IPS-NIHi7 (cell line): ENCODE results near the gene AASS.
A peak's percentile ranks its signal among the peaks of the same experiment; 100 is the strongest.

Source experiments
- DNase-seq: peaks from one replicate; pipeline ENCODE4 v3.0.0; 2012; ENCODE audit warnings: mixed read lengths; ENCODE audit errors: extremely low spot score

The AASS gene

DNA sequence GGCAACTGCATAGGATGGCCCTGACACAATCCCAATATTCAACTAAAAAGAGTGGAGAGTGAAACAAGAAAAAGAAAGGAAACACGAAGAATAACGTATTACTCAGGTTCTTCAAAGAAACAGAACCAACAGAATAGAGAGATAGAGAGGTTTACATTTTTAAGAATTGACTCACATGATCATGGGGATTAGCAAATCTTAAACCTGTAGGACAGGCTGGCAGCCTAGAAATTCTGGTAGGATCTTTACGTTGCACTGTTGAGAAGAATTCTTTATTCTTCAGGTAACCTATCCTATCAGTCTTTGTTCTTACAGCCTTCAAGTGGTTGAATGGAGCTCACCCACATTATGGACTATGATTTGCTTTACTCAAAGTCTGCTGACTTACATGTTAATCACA is 103.9 kb downstream of the AASS start:
- DNase-seq = no peak

DNA sequence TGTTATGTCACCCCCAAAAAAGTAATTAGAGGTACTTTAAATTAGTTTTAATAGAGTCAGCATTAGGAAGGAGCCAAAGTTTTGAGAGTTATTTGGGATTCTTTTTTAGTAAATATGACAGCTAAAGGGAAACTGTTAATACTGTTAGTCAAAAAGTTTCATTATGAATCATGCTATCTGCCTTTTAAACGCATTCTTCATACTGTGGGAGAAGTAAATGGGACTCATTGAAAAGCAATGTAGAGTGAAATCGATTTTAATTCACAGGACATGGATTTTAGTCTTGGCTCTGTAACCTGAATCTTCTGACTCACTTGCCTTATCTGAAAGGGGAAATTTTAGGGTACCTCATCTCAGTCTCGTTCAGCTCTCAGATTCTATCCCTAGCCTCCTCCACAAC is 105.1 kb downstream of the AASS start:
- DNase-seq = no peak

DNA sequence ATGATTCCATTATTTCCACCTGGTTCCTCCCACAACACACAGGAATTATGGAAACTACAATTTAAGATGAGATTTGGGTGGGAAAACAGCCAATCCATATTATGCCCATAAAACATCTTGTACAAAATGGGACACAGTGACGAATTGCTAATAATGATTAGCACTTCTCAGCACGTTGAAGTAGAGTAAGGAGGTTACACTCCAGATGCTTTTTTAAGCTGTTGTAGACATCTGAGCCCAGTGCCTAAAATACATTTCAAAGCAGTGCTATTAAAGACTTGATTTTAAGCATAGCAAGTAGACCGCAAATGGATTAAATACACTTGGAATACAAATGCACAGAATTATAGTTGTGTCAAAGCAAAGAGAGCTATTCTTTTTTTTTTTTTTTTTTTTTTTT is 105.9 kb downstream of the AASS start:
- no peak for DNase-seq

DNA sequence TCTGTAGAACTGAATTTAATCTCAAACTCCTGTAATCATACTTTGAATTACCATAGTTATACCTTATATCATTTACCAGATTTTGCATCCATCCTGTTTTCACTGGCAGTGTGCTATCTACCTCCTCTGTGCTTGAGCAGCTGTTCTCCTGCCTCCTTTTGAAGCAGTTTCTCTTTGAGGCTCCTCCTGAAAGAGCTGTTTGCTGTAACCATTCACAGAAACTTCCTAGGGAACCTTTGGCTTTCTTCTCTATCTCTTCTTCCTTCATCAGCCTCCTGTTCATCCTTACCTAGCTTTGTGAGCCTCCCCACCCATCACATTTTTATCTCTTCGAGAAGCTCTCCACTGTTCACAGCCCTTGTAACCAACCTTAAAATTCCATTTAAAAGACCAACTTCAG is 108.2 kb downstream of the AASS start:
- no peak for DNase-seq

DNA sequence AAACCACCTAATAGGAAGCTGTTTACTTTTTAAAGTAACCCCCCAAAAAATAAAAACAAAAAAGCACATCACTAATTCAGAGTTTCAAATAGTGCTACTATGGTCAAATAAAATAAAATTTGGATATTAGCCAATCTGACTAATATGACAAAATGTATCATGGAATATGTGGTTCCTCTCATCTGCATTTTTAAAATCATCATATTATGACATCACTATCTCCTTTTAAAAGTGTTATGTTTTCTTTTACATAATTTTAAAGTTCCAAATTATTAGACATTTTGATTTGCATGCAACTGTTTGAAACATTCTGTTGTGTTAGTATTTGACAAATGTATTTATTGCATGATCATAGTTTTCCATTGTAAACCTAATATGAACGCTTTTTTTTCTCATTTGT is 110.4 kb downstream of the AASS start:
- DNase-seq = no peak

DNA sequence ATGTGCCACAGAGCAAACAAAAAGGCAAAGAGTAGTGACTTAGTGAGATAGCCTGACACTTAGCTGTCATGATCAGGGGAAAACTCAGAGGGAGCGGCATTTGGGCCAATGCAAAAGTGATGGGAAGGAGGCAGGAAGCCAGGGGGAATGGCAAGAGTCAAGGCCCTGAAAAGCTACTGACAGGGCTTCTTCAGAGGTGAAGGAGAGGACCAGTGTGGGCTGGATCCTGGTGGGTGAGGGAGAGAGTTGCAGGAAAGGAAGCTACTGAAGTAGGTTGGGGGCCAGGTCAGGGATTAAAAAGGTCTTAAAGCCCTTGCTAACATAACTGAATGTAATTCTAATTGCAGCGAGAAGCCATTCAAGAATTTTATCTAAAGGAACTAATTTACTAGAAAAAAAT is 117.0 kb downstream of the AASS start:
- peak; percentile 13 for DNase-seq
